NCI-H1417 treated with DMSO at 0.1 percent for 48 hours (cell line): Measurements from ENCODE around the gene NAALADL2.
"Not testable (repeated sequence)": the region's sequence is repeated elsewhere in the genome, so short reads cannot be mapped to it uniquely, and the experiment has no call there.

Experiments
- DNase-seq: peaks from one replicate; lab custom pipeline; 2025; lab: John Stamatoyannopoulos, UW

NAALADL2 gene

GRCh38 chr3:175479800-175480199 is 620.7 kb downstream of the NAALADL2 start:
- no peak for DNase-seq

DNA sequence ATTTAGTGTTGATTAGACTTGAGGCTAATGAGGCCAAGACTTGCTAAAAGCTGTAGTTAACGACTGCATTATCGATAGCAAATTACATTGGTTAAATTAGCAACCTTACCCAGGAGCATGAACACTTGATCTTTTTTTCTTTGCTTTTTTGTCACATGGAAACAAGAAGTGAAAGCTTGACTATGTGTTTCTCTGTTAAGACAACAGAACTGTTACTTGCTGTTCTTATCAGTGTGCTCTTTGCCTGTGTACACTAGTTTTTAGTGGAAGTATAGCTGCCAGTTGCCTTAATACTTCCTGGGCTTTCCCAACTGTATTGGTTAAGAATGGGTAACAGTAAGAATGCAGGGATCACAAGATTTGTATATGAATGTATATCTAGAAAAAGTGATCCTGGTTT is 625.5 kb downstream of the NAALADL2 start:
- DNase-seq = no peak

DNA sequence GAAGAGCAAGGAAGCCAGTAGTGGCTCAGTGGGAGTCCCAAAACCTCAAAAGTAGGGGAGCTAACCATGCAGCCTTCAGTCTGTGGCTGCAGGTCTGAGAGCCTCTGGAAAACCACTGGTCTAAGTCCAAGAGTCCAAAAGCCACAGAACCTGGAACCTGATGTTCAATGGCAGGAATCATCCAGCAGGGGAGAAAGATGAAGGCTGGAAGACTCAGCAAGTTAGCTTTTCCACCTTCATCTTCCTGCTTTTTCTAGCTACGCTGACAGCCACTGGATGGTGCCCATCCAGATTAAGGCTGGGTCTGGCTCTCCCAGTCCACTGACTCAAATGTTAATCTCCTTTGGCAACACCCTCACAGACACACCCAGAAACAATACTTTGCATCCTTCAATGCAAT is 626.3 kb downstream of the NAALADL2 start:
- DNase-seq = no peak

- DNase-seq = no peak
Measured at GRCh38 chr3:175486255-175486654, 627.1 kb downstream of the NAALADL2 start.

GRCh38 chr3:175489406-175489805 is 630.3 kb downstream of the NAALADL2 start:
- no peak for DNase-seq

DNA sequence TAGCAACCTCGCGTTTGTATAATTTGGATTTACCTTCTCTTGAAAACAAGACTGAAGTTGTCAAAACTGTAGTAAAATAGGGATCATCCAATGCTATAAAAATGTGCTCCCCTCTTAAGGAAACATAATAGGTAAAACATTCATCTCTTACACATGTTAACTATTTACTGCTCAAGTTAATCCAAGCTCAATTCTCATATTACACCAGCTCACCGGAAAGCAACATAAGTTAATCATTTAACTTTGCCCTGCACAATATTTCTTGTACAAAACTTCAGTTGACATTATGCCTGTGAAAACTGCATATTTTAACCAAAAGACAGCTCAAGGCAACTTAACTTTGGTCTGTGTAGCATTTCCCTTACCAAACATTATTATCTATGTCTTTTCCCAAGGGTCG is 634.2 kb downstream of the NAALADL2 start:
- DNase-seq = no peak

- DNase-seq = no peak
Measured at GRCh38 chr3:175495331-175495730, 636.2 kb downstream of the NAALADL2 start.

GRCh38 chr3:175502155-175502554 is 643.0 kb downstream of the NAALADL2 start:
- DNase-seq = no peak

DNA sequence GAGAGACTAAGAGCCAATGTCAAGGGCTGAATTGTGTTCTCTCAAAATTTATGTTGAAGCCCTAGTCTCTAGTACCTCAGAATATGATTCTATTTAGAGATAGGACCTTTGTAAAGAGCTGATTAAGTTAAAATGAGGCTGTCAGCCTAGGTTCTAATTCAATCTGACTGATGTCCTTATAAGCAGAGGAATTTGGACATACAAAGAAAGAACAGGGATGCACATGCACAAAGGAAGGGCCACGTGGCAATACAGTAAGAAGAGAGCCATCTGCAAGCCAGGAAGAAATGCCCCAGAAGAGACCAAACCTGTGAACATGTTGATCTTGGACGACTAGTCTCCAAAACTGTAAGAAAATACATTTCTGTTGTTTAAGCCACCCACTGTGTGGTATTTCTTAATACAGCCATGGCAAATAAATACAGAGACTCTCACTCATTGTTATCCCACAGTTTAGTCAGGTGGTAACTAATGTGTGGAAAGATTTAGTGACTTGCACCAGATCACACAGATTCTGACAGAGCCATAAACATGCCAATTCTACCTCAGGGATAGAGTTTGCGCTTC is 652.2 kb downstream of the NAALADL2 start:
- no peak for DNase-seq

DNA sequence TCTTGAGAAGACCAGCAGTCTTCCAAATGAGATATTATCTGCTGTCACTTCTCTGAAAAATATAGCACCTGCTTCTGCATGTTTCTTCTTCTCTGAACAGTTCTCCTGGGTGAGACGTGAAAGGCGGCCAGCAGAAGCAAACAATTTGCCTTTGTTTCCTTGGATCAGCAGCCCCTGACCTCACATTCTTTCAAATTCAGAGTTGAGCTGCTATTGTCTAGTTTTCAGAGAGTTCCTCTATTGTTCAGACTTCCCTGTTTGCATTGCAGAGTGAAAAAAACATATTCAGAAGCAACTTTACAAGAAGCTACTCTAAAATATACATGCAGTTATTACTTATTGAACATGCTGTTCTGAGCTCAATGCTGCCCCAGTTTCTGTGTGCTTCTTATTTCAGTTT is 653.6 kb downstream of the NAALADL2 start:
- DNase-seq = no peak

DNA sequence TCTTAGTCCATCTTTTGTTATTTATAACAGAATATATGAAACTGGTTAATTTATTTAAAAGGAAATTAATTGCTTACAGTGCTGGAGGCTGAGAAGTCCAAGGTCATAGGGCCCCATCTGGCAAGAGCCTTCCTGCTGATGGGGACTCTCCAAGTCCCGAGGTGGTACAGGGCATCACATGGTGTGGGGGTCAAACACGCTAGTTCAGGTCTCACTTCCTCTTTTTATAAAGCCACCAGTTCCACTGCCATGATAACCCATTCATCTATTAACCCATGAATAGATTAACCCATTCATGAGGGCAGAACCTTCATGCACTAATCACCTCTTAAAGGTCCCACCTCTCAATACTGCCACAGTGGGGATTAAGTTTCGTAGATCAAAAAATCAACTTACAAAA is 659.3 kb downstream of the NAALADL2 start:
- DNase-seq = no peak

- no peak for DNase-seq
Measured at GRCh38 chr3:175521406-175521805, 662.3 kb downstream of the NAALADL2 start.

- no peak for DNase-seq
Measured at GRCh38 chr3:175526191-175526590, 667.1 kb downstream of the NAALADL2 start.

DNA sequence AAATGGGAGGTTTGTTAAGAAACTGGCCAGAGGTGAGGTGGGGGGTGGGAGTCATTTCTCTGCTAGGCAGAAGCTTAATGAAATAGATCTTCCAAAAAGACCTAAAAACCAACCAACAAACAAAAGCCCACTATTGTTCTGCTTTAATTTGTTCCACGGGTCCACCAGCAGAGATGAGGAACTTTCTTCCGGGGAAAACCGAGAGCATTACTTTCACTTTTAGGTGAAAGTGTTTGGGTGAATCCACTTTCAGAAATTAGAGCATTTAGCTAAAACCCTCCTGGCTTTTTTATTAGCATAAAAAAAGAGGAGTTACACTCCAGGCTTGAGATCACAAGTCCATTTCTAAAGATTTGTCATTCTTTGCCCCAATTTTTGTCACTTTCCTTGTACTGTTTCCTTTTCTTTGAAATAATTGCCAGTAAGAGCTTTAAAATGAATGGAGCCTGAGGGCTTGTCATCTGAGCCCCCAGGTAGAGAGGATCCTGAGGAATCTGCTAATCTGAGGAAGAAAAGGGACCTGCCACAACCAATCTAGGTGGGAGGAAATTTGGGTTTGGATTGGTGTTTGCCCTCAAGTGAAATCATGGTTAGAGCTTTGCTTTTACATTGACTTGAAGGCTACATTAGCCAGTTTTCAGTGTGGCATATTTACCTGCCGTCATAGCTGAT is 667.6 kb downstream of the NAALADL2 start:
- DNase-seq = no peak

- DNase-seq = not testable (repeated sequence)
Measured at GRCh38 chr3:175528693-175529092, 669.6 kb downstream of the NAALADL2 start.

GRCh38 chr3:175535351-175535750 is 676.2 kb downstream of the NAALADL2 start:
- no peak for DNase-seq

- DNase-seq = no peak
Measured at GRCh38 chr3:175546115-175546514, 687.0 kb downstream of the NAALADL2 start.

DNA sequence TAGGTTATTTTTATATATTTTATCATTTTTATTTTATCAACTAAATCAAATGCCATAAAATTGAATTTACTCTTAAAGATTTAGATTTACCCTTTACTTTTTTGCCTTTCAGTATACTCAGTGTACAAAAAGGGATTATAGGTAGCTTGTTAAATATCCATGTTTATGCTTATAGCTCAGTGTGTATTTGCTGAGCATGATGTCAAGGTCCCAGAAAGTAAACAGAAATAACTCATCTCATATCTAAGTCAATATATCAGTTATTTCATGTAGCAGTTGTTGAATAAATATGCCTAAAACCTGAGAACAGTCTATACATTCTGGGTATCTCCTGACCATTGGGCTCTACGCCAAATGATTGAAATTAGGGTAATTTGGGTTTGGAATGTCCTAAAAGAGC is 693.8 kb downstream of the NAALADL2 start:
- DNase-seq = no peak

DNA sequence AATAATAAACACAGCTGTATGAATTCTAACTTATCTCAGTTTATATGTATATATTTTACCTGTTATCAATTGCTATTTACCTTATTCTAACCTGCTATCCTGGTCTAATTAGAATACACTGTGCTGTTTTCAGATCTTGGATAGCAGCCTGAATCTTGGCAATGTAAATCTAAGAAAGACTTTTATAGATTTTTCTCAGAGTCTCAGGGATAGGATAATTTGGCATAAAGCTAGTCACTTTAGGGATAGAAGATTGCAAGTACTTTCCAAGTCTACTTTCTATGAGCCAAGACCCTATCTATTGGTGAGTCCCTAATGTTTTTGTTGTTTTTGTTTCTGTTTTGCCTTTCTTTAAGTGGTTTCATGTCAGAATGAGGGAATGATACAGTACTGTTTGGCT is 695.7 kb downstream of the NAALADL2 start:
- no peak for DNase-seq

DNA sequence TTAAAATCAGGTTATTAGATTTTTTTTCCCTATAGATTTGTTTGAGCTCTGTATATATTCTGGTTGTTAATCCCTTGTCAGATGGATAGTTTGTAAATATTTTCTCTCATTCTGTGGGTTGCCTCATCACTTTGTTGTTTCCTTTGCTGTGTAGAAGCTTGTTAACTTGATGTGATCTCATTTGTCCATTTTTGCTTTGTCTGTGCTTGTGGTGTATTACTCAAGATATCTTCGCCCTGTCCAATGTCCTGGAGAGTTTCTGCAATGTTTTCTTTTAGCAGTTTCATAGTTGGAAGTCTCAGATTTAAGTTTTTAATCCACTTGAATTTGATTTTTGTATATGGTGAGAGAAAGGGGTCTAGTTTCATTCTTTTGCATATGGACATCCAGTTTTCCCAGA is 699.1 kb downstream of the NAALADL2 start:
- no peak for DNase-seq

- DNase-seq = no peak
Measured at GRCh38 chr3:175564363-175564762, 705.2 kb downstream of the NAALADL2 start.

DNA sequence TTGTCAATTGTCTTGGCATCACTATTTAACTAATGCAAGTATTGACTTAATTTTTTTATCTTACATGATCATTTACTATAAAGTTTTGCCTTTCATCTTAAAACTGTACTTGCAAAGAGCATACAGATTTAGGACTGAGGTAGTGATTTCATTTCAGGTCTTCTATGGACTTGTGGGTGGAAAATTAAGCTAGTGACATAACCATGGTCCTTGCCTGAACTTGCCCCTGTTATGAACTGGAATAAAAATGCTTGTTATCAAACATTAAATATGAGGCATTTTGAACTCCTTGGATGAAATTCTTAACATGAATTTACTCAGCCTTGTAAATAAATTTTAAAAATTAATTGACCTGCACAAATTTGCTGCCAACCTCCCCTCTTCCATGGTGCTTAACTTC is 712.0 kb downstream of the NAALADL2 start:
- DNase-seq = no peak

DNA sequence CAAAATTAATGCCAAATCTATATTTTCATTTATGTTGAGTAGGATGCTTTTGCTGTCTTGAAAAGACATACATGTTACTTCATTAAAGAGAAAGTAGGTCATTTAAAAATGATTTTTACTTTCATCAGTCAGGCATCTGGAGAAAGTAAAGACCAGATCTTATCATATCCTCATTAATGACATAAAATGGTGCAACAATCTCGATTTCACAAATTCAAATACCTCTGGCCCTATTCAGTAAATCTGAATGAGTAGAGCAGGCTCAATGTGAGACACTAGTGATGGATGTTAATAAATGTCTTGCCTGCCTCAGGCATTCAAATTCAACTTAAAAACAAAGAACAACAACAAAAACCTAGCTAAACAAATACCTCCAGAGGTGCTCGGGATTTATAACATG is 714.1 kb downstream of the NAALADL2 start:
- no peak for DNase-seq

DNA sequence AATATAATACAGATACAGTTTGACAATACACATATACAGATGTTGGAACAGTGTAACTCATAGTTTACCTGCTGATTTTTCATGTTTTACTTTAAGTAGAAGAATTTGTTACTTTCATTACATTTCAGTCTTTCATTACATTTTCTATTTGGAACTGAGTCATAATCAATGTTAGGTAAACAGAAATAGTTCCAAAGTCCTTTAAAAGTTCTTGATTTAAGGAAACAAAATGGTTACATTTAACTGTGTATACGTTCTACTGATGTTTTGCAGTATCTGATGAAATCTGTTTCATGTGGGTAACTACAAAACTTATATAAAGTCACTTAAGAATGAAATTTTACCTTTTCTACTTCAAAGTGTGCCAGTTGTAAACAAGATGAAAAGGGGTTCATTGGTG is 721.2 kb downstream of the NAALADL2 start:
- no peak for DNase-seq
